Endothelial cell of umbilical vein (primary cell): ENCODE data around the gene HSPD1. TPM values are rescaled to one million over a fixed set of nuclear protein-coding genes. Genes with fewer than 3 reads are reported as not detected.

Experiments
- BruUV-seq: library from RNA; stranded (reverse); fragments of 400-500 nt; replicated peaks from 2 replicates; lab custom pipeline; 2021; lab: Mats Ljungman, UMichigan
- CTCF ChIA-PET: fragments of 300-600, 350-600 bp; sonication (Branson Sonifier 250); formaldehyde crosslinking; loops from one replicate; lab custom pipeline; 2021; ENCODE audit warnings: antibody characterized with exemption, inconsistent platforms; lab: Charles Lee
- POLR2A ChIA-PET: fragments of 300-600, 350-600 bp; sonication (Branson Sonifier 250); formaldehyde crosslinking; loops from one replicate; lab custom pipeline; 2021; ENCODE audit warnings: antibody characterized with exemption, inconsistent platforms; lab: Charles Lee
- DNase-seq: peaks from one replicate; pipeline ENCODE4 v3.0.0-alpha.2; 2011; ENCODE audit warnings: low read depth, low spot score
- FAIRE-seq: peaks from 2 replicates; lab custom pipeline; 2011; peaks lifted over from hg19 to GRCh38; lab: Jason Lieb, UNC
- H2AFZ ChIP-seq: 2 replicates; pipeline ENCODE4 v1.6.0; 2012; ENCODE audit warnings: low read depth, low read length, control low read depth, inconsistent platforms
- H3K27ac ChIP-seq: 2 replicates; pipeline ENCODE4 v1.5.1; 2011; ENCODE audit warnings: low read depth, mild to moderate bottlenecking, control low read depth, low read length, moderate library complexity; ENCODE audit not compliant: insufficient read depth
- H3K27me3 ChIP-seq, 2 experiments: 2 replicates each; pipeline versions ENCODE4 v1.6.0 to v1.6.1; 2011; ENCODE audit warnings: low read length in 2 of 2, mixed read lengths in 1 of 2; ENCODE audit not compliant: control insufficient read depth in 2 of 2, insufficient read depth in 2 of 2
- H3K36me3 ChIP-seq, 2 experiments: 2 replicates in 1 of 2; 3 replicates in 1 of 2; pipeline ENCODE4 v1.5.1; 2011; ENCODE audit warnings: low read length in 2 of 2, mild to moderate bottlenecking in 1 of 2, moderate library complexity in 1 of 2; ENCODE audit not compliant: control insufficient read depth in 2 of 2, insufficient read depth in 2 of 2; ENCODE audit errors: extremely low read depth in 1 of 2
- H3K4me1 ChIP-seq: 3 replicates; pipeline ENCODE4 v1.5.1; 2011; ENCODE audit warnings: mild to moderate bottlenecking, low read length; ENCODE audit not compliant: control insufficient read depth, insufficient read depth; ENCODE audit errors: extremely low read depth
- H3K4me2 ChIP-seq: 2 replicates; pipeline ENCODE4 v1.6.1; 2011; ENCODE audit warnings: low read length, control low read depth, mixed read lengths; ENCODE audit not compliant: insufficient read depth
- H3K4me3 ChIP-seq, 3 experiments: fragments of 200-600 bp in 1 of 3; sonication (generic), shearing (Covaris generic) in 1 of 3; replicated peaks in 1 of 3; 2 replicates each; pipeline ENCODE4 v1.5.1; 2011 to 2016; ENCODE audit warnings: control low read depth in 3 of 3, low read length in 3 of 3, mild to moderate bottlenecking in 2 of 3, inconsistent platforms in 1 of 3, low read depth in 1 of 3, moderate library complexity in 1 of 3; ENCODE audit not compliant: insufficient read depth in 1 of 3
- H3K79me2 ChIP-seq: 2 replicates; pipeline ENCODE4 v1.6.0; 2012; ENCODE audit warnings: low read length, inconsistent platforms; ENCODE audit not compliant: control insufficient read depth, insufficient read depth
- H3K9ac ChIP-seq: replicated peaks from 2 replicates; pipeline ENCODE3; 2011; ENCODE audit warnings: low read length, control low read depth; ENCODE audit not compliant: insufficient read depth; ENCODE audit errors: extremely low read depth
- H3K9me1 ChIP-seq: replicated peaks from 3 replicates; pipeline ENCODE4 v1.6.0; 2011; ENCODE audit warnings: mild to moderate bottlenecking, low read length; ENCODE audit not compliant: control insufficient read depth, insufficient read depth; ENCODE audit errors: extremely low read depth
- H3K9me3 ChIP-seq: replicated peaks from 2 replicates; pipeline ENCODE4 v1.5.1; 2012; ENCODE audit warnings: low read length, inconsistent platforms; ENCODE audit not compliant: control insufficient read depth, insufficient read depth
- H4K20me1 ChIP-seq: replicated peaks from 2 replicates; pipeline ENCODE3; 2011; ENCODE audit warnings: mild to moderate bottlenecking, low read length; ENCODE audit not compliant: control insufficient read depth, insufficient read depth; ENCODE audit errors: extremely low read depth
- CTCF ChIP-seq, 2 donors: IDR thresholded peaks; 1 replicate in 1 of 2; 2 replicates in 1 of 2; pipeline ENCODE4 v1.5.1; 2011; ENCODE audit warnings: low read length in 2 of 2, mild to moderate bottlenecking in 2 of 2, moderate library complexity in 2 of 2, control low read depth in 1 of 2, inconsistent platforms in 1 of 2, low read depth in 1 of 2; ENCODE audit not compliant: insufficient read depth in 1 of 2; ENCODE audit errors: extremely low read depth in 1 of 2
- EZH2 ChIP-seq: IDR thresholded peaks from 2 replicates; pipeline ENCODE4 v1.6.1; 2012; ENCODE audit warnings: borderline replicate concordance, low read depth, mild to moderate bottlenecking, moderate library complexity, low read length, inconsistent platforms; ENCODE audit not compliant: severe bottlenecking
- FOS ChIP-seq: IDR thresholded peaks from 2 replicates; pipeline ENCODE4 v1.6.1; 2011; ENCODE audit warnings: mild to moderate bottlenecking, low read length, moderate library complexity, borderline replicate concordance; ENCODE audit not compliant: insufficient read depth
- GATA2 ChIP-seq: IDR thresholded peaks from 2 replicates; pipeline ENCODE4 v1.7.0; 2011; ENCODE audit warnings: low read depth, mild to moderate bottlenecking, moderate library complexity, mixed read lengths, low read length; ENCODE audit not compliant: insufficient read length, insufficient read depth
- JUN ChIP-seq: IDR thresholded peaks from 2 replicates; pipeline ENCODE4 v1.6.1; 2011; ENCODE audit warnings: borderline replicate concordance, low read depth; ENCODE audit not compliant: insufficient read length, insufficient read depth
- MAX ChIP-seq: IDR thresholded peaks from 2 replicates; pipeline ENCODE4 v1.6.1; 2011; ENCODE audit not compliant: insufficient read depth, insufficient read length
- MYC ChIP-seq: IDR thresholded peaks from one replicate; pipeline ENCODE4 v1.6.1; 2011; ENCODE audit warnings: mild to moderate bottlenecking, low read depth, low read length
- POLR2A ChIP-seq: IDR thresholded peaks from 2 replicates; pipeline ENCODE4 v1.6.1; 2012; ENCODE audit warnings: low read depth, mild to moderate bottlenecking, control low read depth, low read length
- POLR2AphosphoS5 ChIP-seq: IDR thresholded peaks from 2 replicates; pipeline ENCODE4 v1.6.1; 2012; ENCODE audit warnings: low read depth, mild to moderate bottlenecking, control low read depth, low read length, moderate library complexity; ENCODE audit not compliant: insufficient read depth
- dilution Hi-C: fragments of 300-500 bp; cut with MboI; formaldehyde crosslinking; loops from one replicate; pipeline ENCODE4 v1.15.0; 2019; ENCODE audit warnings: low sequenced_read_pairs; ENCODE audit not compliant: extremely low pct_ligation_motif_present
- intact Hi-C: fragments of 100-400 bp; cut with micrococcal nuclease; formaldehyde crosslinking; loops from one replicate; pipeline ENCODE4 v1.10.0; 2022
- polyA plus RNA-seq, 4 experiments: library from polyadenylated mRNA; depleted of rRNA in 3 of 4; stranded (reverse) in 3 of 4; unstranded in 1 of 4; fragments of >200 nt; gene quantifications; 2 replicates each; pipeline versions ENCODE4 v1.2.1 to v1.2.3, GENCODE V29; 2011 to 2012; ENCODE audit warnings: missing spikeins in 1 of 4
- total RNA-seq: library from RNA; stranded (reverse); gene quantifications from 2 replicates; pipeline ENCODE4 v1.2.3, GENCODE V29; 2021

HSPD1 gene
- total and polyA plus RNA-seq, 2 donors (not counting 3 experiments of a cell fraction or from before 2014, with no cell fraction given), result 73.2 to 337 TPM

GRCh38 chr2:197502201-197502600 lies 2.6 kb upstream of the HSPD1 start:
- H3K9me1 ChIP-seq, result no peaks in the 10 kb centered on the region
- H3K9ac ChIP-seq, result peak overlapping the region; percentile 3
- H3K27me3 ChIP-seq, result no peaks in the 10 kb centered on the region
- H3K27ac ChIP-seq, result peak overlapping the region; percentile 28
- ChIA-PET POLR2A (interaction anchor here (1.2 kb wide), 1 partner anchor 14 kb away, joined by 5 read pairs; the partner anchor contains the start of gene MOB4), CTCF (interaction anchor here (1.3 kb wide), 2 partner anchors 11 to 97 kb away, joined by 3 read pairs; no protein-coding TSS in a partner anchor)
- H3K4me3 ChIP-seq, result peak overlapping the region in 1 of 3 experiments; percentile 93
- FAIRE-seq (peak; percentile 21), DNase-seq (no peak)
- no peaks in the 10 kb centered on the region for H3K9me3 ChIP-seq
- no peak for TF ChIP-seq MYC
- no peak for TF ChIP-seq CTCF (IDR thresholded peaks at IDR 0.05; ENCODE audit: extremely low read depth in 1 of 2, insufficient read depth in 1 of 2, low read depth in 1 of 2, low read length in 2 of 2)
- TF ChIP-seq JUN, result no peak
- no peak for TF ChIP-seq MAX
- TF ChIP-seq POLR2AphosphoS5, result no peak
- TF ChIP-seq FOS, result no peak
- TF ChIP-seq EZH2, result no peak
- TF ChIP-seq GATA2, result no peak
- TF ChIP-seq POLR2A, result no peak
- H3K4me2 ChIP-seq, result peak overlapping the region; percentile 74
- H3K4me1 ChIP-seq, result peaks cover 29% of the 10 kb centered on the region
- BruUV-seq, result no TSS peak
- intact Hi-C loops (loop anchor here (5.0 kb wide), 1 partner anchor 55 kb away; no protein-coding TSS in a partner anchor), dilution Hi-C loops (no loop called here)
- H2AFZ ChIP-seq, result no peak overlapping the region
- peaks cover 2% of the 10 kb centered on the region for H4K20me1 ChIP-seq
- peaks cover 4% of the 10 kb centered on the region in 2 experiments for H3K36me3 ChIP-seq
- H3K79me2 ChIP-seq, result peaks cover 52% of the 10 kb centered on the region
